Trophoblast cell (in vitro differentiated cells and primary cell): ENCODE measurements around the gene TRAPPC12.

Source experiments
- DNase-seq, 2 donors: peaks; one replicate each; pipeline ENCODE4 v3.0.0-alpha.2; 2016
- H2AFZ ChIP-seq: 2 replicates; pipeline ENCODE4 v1.6.1; 2013; ENCODE audit warnings: low read length, moderate library complexity, mild to moderate bottlenecking; ENCODE audit not compliant: insufficient read depth, poor library complexity
- H2AK5ac ChIP-seq: 2 replicates; pipeline ENCODE4 v1.6.1; 2013; ENCODE audit warnings: mild to moderate bottlenecking, low read length
- H2BK120ac ChIP-seq: 2 replicates; pipeline ENCODE4 v1.6.1; 2013; ENCODE audit warnings: low read length, mild to moderate bottlenecking, moderate library complexity; ENCODE audit not compliant: insufficient read depth, poor library complexity
- H2BK12ac ChIP-seq: 2 replicates; pipeline ENCODE4 v1.6.1; 2013; ENCODE audit warnings: mild to moderate bottlenecking, low read length, moderate library complexity
- H2BK5ac ChIP-seq: 2 replicates; pipeline ENCODE4 v1.6.1; 2013; ENCODE audit warnings: low read length, low read depth, moderate library complexity, mild to moderate bottlenecking; ENCODE audit not compliant: poor library complexity
- H3K14ac ChIP-seq: 2 replicates; pipeline ENCODE4 v1.6.1; 2013; ENCODE audit warnings: mild to moderate bottlenecking, low read length
- H3K18ac ChIP-seq: 2 replicates; pipeline ENCODE4 v1.6.1; 2013; ENCODE audit warnings: mild to moderate bottlenecking, low read length
- H3K23ac ChIP-seq: 2 replicates; pipeline ENCODE4 v1.6.1; 2013; ENCODE audit warnings: low read length
- H3K27ac ChIP-seq: 2 replicates; pipeline ENCODE4 v1.5.1; 2013; ENCODE audit warnings: low read depth, mild to moderate bottlenecking, inconsistent platforms, low read length, moderate library complexity
- H3K27me3 ChIP-seq: 2 replicates; pipeline ENCODE4 v1.6.1; 2013; ENCODE audit warnings: inconsistent platforms, mild to moderate bottlenecking, low read length, moderate library complexity; ENCODE audit not compliant: insufficient read depth
- H3K36me3 ChIP-seq, 2 experiments: 1 replicate in 1 of 2; 2 replicates in 1 of 2; pipeline ENCODE4 v1.6.1; 2013; ENCODE audit warnings: low read length in 2 of 2, mild to moderate bottlenecking in 2 of 2, moderate library complexity in 1 of 2; ENCODE audit not compliant: insufficient read depth in 2 of 2, control insufficient read depth in 1 of 2
- H3K4ac ChIP-seq: 2 replicates; pipeline ENCODE4 v1.6.1; 2013; ENCODE audit warnings: low read depth, mild to moderate bottlenecking, low read length, moderate library complexity
- H3K4me1 ChIP-seq, 2 experiments: 1 replicate in 1 of 2; 2 replicates in 1 of 2; pipeline ENCODE4 v1.6.1; 2013; ENCODE audit warnings: low read length in 2 of 2, mild to moderate bottlenecking in 2 of 2, moderate library complexity in 1 of 2; ENCODE audit not compliant: insufficient read depth in 2 of 2, control insufficient read depth in 1 of 2
- H3K4me2 ChIP-seq: 2 replicates; pipeline ENCODE4 v1.6.1; 2013; ENCODE audit warnings: inconsistent platforms, mild to moderate bottlenecking, low read length, moderate library complexity
- H3K4me3 ChIP-seq: 2 replicates; pipeline ENCODE4 v1.5.1; 2013; ENCODE audit warnings: mild to moderate bottlenecking, low read depth, low read length, inconsistent platforms
- H3K79me1 ChIP-seq: one replicate; pipeline ENCODE4 v1.6.1; 2013; ENCODE audit warnings: low read length
- H3K79me2 ChIP-seq: 2 replicates; pipeline ENCODE4 v1.6.1; 2013; ENCODE audit warnings: low read length, mild to moderate bottlenecking; ENCODE audit not compliant: control insufficient read depth, insufficient read depth, poor library complexity
- H3K9ac ChIP-seq: 2 replicates; pipeline ENCODE4 v1.6.1; 2013; ENCODE audit warnings: mild to moderate bottlenecking, low read length
- H3K9me3 ChIP-seq: 2 replicates; pipeline ENCODE4 v1.6.1; 2013; ENCODE audit warnings: low read depth, mild to moderate bottlenecking, control low read depth, inconsistent platforms, low read length; ENCODE audit not compliant: insufficient read depth
- H4K12ac ChIP-seq: 2 replicates; pipeline ENCODE4 v1.6.1; 2013; ENCODE audit warnings: low read depth, mild to moderate bottlenecking, low read length, moderate library complexity
- H4K8ac ChIP-seq: 2 replicates; pipeline ENCODE4 v1.6.1; 2013; ENCODE audit warnings: low read depth, mild to moderate bottlenecking, low read length, moderate library complexity
- H4K91ac ChIP-seq: one replicate; pipeline ENCODE4 v1.6.1; 2013; ENCODE audit warnings: low read depth, mild to moderate bottlenecking, low read length, moderate library complexity
- WGBS: extraction: QIAGEN DNeasy Blood & Tissue Kit; methylation state at CpG from one replicate; pipeline ENCODE4 v1.1.7; 2013; ENCODE audit warnings: missing lambda C conversion rate; ENCODE audit not compliant: insufficient read length, insufficient coverage; ENCODE audit errors: extremely low coverage; 5-methylcytosine and 5-hydroxymethylcytosine counted together

Gene TRAPPC12

DNA sequence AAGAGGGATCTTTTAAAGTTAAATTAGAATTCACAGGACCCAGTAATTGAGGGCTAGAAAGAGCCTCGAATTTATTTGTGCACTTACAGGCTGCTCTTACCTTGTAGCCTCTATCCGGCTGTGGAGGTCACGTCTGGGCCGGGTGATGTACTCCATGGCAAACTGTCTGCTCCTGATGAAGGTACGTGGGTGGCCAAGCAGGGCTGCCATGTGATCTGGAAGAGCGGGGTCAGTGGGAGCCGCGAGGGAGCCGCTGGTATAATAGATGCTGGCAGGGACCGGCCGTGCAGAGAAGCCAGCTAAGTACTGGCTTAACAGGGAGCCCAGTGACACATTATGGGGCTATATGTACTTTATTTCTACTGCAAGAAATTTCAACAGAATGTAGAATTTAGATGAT, 80.7 kb downstream of the TRAPPC12 start:
- Histone ChIP-seq H3K4me3 (no peak overlapping the region), H3K4me1 (no peaks in the 10 kb centered on the region), H3K18ac (no peak overlapping the region), H4K8ac (no peak overlapping the region), H4K91ac (no peak overlapping the region), H3K79me1 (no peaks in the 10 kb centered on the region), H3K9me3 (no peaks in the 10 kb centered on the region), H3K9ac (no peak overlapping the region), H3K27ac (no peak overlapping the region), H3K79me2 (no peaks in the 10 kb centered on the region), H3K4ac (no peak overlapping the region), H4K12ac (no peak overlapping the region), H2BK12ac (no peak overlapping the region), H2BK120ac (no peak overlapping the region), H3K14ac (no peak overlapping the region), H3K4me2 (no peak overlapping the region), H3K27me3 (no peaks in the 10 kb centered on the region), H2AK5ac (no peak overlapping the region), H3K36me3 (peaks cover 24 to 28% of the 10 kb centered on the region in 2 experiments), H2BK5ac (no peak overlapping the region), H3K23ac (no peak overlapping the region), H2AFZ (no peak overlapping the region)
- DNase-seq: no peak
- no CpG with 5 or more reads among the region's 11 CpGs for WGBS

DNA sequence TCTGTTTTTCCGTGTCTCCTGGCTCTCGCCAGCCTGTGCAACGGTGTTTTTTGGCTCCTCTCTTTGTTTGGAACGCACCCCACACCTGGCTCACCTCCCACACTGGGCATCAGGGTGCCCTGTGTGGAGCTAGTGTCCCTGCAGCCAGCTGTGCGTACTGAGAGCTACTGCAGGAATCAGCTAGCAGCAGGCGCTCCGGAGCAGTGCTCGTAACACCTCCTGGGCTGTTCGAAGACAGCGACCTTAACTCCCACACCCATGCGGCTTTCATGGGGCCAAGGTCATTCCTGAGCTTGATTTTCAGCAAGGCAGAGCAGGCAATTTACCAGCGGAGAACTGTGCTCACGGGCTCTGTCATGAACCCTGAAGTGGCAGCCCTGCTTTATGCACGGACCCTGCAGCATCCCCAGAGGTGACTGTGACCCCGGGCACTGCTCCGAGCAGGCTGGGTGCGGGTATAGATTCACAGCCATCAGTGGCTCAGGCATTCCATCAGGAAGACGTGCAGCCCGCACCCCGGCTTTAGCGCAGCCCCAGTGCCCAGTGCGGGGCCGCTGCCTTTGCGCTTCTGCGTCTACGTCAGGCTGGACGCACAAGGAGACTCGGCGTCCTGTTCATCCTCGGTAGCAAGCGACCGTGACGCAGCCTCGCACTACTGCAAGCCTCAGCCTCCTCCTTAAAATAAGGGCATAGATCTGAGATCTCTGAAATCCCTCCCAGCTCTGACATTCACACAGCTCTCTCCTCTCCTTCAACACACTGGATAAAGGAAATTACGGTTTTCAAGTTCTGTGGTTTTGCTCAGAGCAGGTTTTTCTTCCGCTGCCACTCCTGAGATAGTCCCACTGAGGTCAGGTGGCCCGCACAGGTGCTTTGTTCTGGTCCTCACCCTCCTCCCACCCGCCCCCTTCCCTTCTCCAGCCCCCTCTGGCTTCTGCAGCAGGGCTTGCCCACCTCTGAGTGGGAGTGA, 81.6 kb downstream of the TRAPPC12 start:
- Histone ChIP-seq H2BK12ac (no peak overlapping the region), H3K36me3 (peaks cover 23 to 27% of the 10 kb centered on the region in 2 experiments), H2AFZ (no peak overlapping the region), H4K12ac (no peak overlapping the region), H3K79me1 (no peaks in the 10 kb centered on the region), H4K8ac (no peak overlapping the region), H3K4ac (no peak overlapping the region), H3K4me3 (no peak overlapping the region), H3K9ac (no peak overlapping the region), H2AK5ac (no peak overlapping the region), H3K14ac (no peak overlapping the region), H3K23ac (no peak overlapping the region), H4K91ac (no peak overlapping the region), H3K18ac (no peak overlapping the region), H2BK5ac (no peak overlapping the region), H2BK120ac (no peak overlapping the region), H3K9me3 (no peaks in the 10 kb centered on the region), H3K4me2 (no peak overlapping the region), H3K27me3 (no peaks in the 10 kb centered on the region), H3K4me1 (peaks cover 3 to 5% of the 10 kb centered on the region in 2 experiments), H3K79me2 (no peaks in the 10 kb centered on the region), H3K27ac (no peak overlapping the region)
- WGBS: no CpG with 5 or more reads among the region's 38 CpGs
- no peak for DNase-seq

GRCh38 chr2:3461801-3462492, 82.5 kb downstream of the TRAPPC12 start:
- no peak overlapping the region for H4K8ac ChIP-seq
- WGBS: no CpG with 5 or more reads among the region's 12 CpGs
- no peaks in the 10 kb centered on the region for H3K79me1 ChIP-seq
- no peak overlapping the region for H4K12ac ChIP-seq
- no peaks in the 10 kb centered on the region for H3K79me2 ChIP-seq
- H3K4me1 ChIP-seq: peaks cover 5 to 7% of the 10 kb centered on the region in 2 experiments
- H2BK120ac ChIP-seq: no peak overlapping the region
- no peak overlapping the region for H2AFZ ChIP-seq
- no peak overlapping the region for H2BK12ac ChIP-seq
- H2BK5ac ChIP-seq: no peak overlapping the region
- H3K9ac ChIP-seq: no peak overlapping the region
- H4K91ac ChIP-seq: no peak overlapping the region
- H3K4me3 ChIP-seq: no peak overlapping the region
- peaks cover 20 to 24% of the 10 kb centered on the region in 2 experiments for H3K36me3 ChIP-seq
- H3K23ac ChIP-seq: no peak overlapping the region
- no peak overlapping the region for H3K27ac ChIP-seq
- DNase-seq: peak in 1 of 2 donors; percentile 73
- no peak overlapping the region for H3K18ac ChIP-seq
- no peak overlapping the region for H3K4me2 ChIP-seq
- no peaks in the 10 kb centered on the region for H3K9me3 ChIP-seq
- no peak overlapping the region for H3K4ac ChIP-seq
- no peaks in the 10 kb centered on the region for H3K27me3 ChIP-seq
- no peak overlapping the region for H3K14ac ChIP-seq
- H2AK5ac ChIP-seq: no peak overlapping the region

DNA sequence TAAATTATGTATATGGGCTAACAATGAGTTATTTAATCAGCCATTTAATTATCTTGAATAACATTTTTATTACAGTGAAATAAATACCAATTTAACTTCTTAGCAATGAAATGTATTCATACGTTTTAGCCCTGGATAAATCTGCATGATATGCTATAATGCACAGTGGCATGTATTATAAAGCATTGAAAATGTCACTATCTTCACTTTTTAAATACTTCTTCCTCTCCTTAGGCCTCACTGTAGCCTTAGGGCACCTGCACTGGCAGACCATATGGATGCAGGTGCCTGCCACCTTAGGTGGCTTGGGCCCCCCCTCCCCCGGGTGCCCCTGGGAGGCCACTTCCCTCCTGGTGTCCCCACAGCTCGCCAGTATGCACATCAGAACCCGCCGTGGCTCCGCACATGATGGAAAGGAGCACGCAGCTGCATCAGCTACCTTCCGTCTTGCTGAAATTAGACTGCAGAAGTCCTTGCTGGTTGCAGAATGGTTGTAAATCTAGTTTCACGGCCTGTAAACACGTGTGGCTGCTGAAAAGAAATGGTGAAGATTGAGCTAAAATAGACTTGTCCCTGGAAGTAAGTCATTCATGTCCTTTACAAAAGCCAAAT, 83.1 kb downstream of the TRAPPC12 start:
- Histone ChIP-seq H3K9me3 (no peaks in the 10 kb centered on the region), H4K12ac (no peak overlapping the region), H3K4me3 (no peak overlapping the region), H2AFZ (no peak overlapping the region), H3K18ac (no peak overlapping the region), H3K23ac (no peak overlapping the region), H3K79me2 (no peaks in the 10 kb centered on the region), H3K4me2 (no peak overlapping the region), H3K36me3 (peaks cover 23 to 26% of the 10 kb centered on the region in 2 experiments), H4K8ac (no peak overlapping the region), H3K9ac (no peak overlapping the region), H3K79me1 (no peaks in the 10 kb centered on the region), H3K4ac (no peak overlapping the region), H2AK5ac (no peak overlapping the region), H3K27ac (no peak overlapping the region), H2BK120ac (no peak overlapping the region), H3K14ac (no peak overlapping the region), H2BK5ac (no peak overlapping the region), H4K91ac (no peak overlapping the region), H2BK12ac (no peak overlapping the region), H3K4me1 (peaks cover 5 to 7% of the 10 kb centered on the region in 2 experiments), H3K27me3 (no peaks in the 10 kb centered on the region)
- no CpG with 5 or more reads among the region's 10 CpGs for WGBS
- no peak for DNase-seq
